GM12878 (cell line): Measurements from ENCODE around the gene TSPAN10. TPM values are rescaled to one million over a fixed set of nuclear protein-coding genes. Genes with fewer than 3 reads are reported as not detected.

Experiments used
- ATAC-seq: fragments of 200-7000 bp; cut with Tn5 transposase; 3 replicates; pipeline ENCODE4 v1.9.1; 2020; ENCODE audit warnings: mild to moderate bottlenecking, moderate library complexity
- BruUV-seq: library from RNA; stranded (reverse); fragments of 400-500 nt; replicated peaks from 2 replicates; lab custom pipeline; 2021; lab: Mats Ljungman, UMichigan
- CTCF ChIA-PET: fragments of 300-600 bp; sonication (Branson Sonifier 250); formaldehyde crosslinking; extraction: SDS; loops from one replicate; lab custom pipeline; 2021; ENCODE audit warnings: inconsistent platforms; lab: Yijun Ruan, JAX
- POLR2A ChIA-PET: fragments of 350-600 bp; formaldehyde crosslinking; extraction: SDS; loops from one replicate; lab custom pipeline; 2021; ENCODE audit warnings: inconsistent platforms; lab: Charles Lee
- RAD21 ChIA-PET: fragments of 300-600 bp; sonication (Branson Sonifier 250); formaldehyde crosslinking; loops from one replicate; lab custom pipeline; 2023; ENCODE audit warnings: antibody characterized with exemption; ENCODE audit not compliant: unreplicated experiment; lab: Charles Lee
- SMC1A ChIA-PET: fragments of 300-600 bp; sonication (Branson Sonifier 250); formaldehyde crosslinking; loops from one replicate; lab custom pipeline; 2023; ENCODE audit not compliant: unreplicated experiment, uncharacterized antibody; lab: Charles Lee
- DNase-seq: peaks from one replicate; pipeline ENCODE4 v3.0.0-alpha.2; 2011; ENCODE audit warnings: low read depth, low spot score
- FAIRE-seq: peaks from 3 replicates; lab custom pipeline; 2011; peaks lifted over from hg19 to GRCh38; lab: Jason Lieb, UNC
- H2AFZ ChIP-seq: 2 replicates; pipeline ENCODE4 v1.6.0; 2011; ENCODE audit warnings: low read depth, low read length, control low read depth; ENCODE audit not compliant: control insufficient read depth
- H3K27ac ChIP-seq: 2 replicates; pipeline ENCODE4 v1.5.1; 2011; ENCODE audit warnings: control low read depth; ENCODE audit not compliant: control insufficient read depth, insufficient read depth
- H3K27me3 ChIP-seq, 2 experiments: replicated peaks in 1 of 2; 2 replicates each; pipeline versions ENCODE4 v1.6.0 to v1.6.1; 2011; ENCODE audit warnings: low read length in 1 of 2; ENCODE audit not compliant: control insufficient read depth in 2 of 2, insufficient read depth in 2 of 2
- H3K36me3 ChIP-seq, 2 experiments: 2 replicates each; pipeline ENCODE4 v1.5.1; 2011; ENCODE audit warnings: low read length in 1 of 2; ENCODE audit not compliant: control insufficient read depth in 2 of 2, insufficient read depth in 2 of 2
- H3K4me1 ChIP-seq: 2 replicates; pipeline ENCODE4 v1.6.1; 2011; ENCODE audit warnings: mild to moderate bottlenecking, low read length, moderate library complexity, mixed read lengths; ENCODE audit not compliant: control insufficient read depth, insufficient read depth
- H3K4me2 ChIP-seq: 2 replicates; pipeline ENCODE4 v1.6.0; 2011; ENCODE audit warnings: control low read depth; ENCODE audit not compliant: control insufficient read depth, insufficient read depth
- H3K4me3 ChIP-seq: fragments of 200-600 bp; sonication (generic); 2 replicates; pipeline ENCODE4 v1.5.1; 2016
- H3K79me2 ChIP-seq: 2 replicates; pipeline ENCODE4 v1.6.0; 2011; ENCODE audit warnings: low read length; ENCODE audit not compliant: control insufficient read depth, insufficient read depth
- H3K9ac ChIP-seq: 2 replicates; pipeline ENCODE4 v1.8.0; 2011; ENCODE audit warnings: low read length, control low read depth, mixed read lengths; ENCODE audit not compliant: control insufficient read depth, insufficient read depth
- H3K9me3 ChIP-seq: replicated peaks from 3 replicates; pipeline ENCODE4 v1.5.1; 2011; ENCODE audit warnings: mild to moderate bottlenecking, low read length; ENCODE audit not compliant: control insufficient read depth, insufficient read depth
- H4K20me1 ChIP-seq: 2 replicates; pipeline ENCODE4 v1.6.0; 2011; ENCODE audit not compliant: control insufficient read depth, insufficient read depth
- CHD4 ChIP-seq: fragments of 200-600 bp; sonication (generic); IDR thresholded peaks from 2 replicates; pipeline ENCODE4 v1.6.1; 2016; ENCODE audit warnings: mild to moderate bottlenecking
- CREM ChIP-seq: IDR thresholded peaks from 2 replicates; pipeline ENCODE4 v1.6.1; 2014; ENCODE audit warnings: antibody characterized with exemption, low read depth
- CUX1 ChIP-seq: IDR thresholded peaks from 2 replicates; pipeline ENCODE4 v1.6.1; 2012; ENCODE audit warnings: improper control_type of control experiment, low read depth, low read length; ENCODE audit not compliant: insufficient replicate concordance
- FOXM1 ChIP-seq: IDR thresholded peaks from 2 replicates; pipeline ENCODE4 v1.6.1; 2012; ENCODE audit warnings: low read depth, mild to moderate bottlenecking, inconsistent platforms, low read length, moderate library complexity
- GATAD2B ChIP-seq: fragments of 450-650 bp; conservative IDR thresholded peaks from 2 replicates; pipeline ENCODE4 v1.6.1; 2017; ENCODE audit warnings: low read depth, mild to moderate bottlenecking, moderate library complexity
- IRF5 ChIP-seq: fragments of 450-650 bp; IDR thresholded peaks from 2 replicates; pipeline ENCODE4 v1.6.1; 2017; ENCODE audit warnings: borderline replicate concordance
- MTA3 ChIP-seq: IDR thresholded peaks from 2 replicates; pipeline ENCODE4 v1.6.1; 2012; ENCODE audit warnings: low read length, inconsistent platforms, borderline replicate concordance
- NFYB ChIP-seq: IDR thresholded peaks from 2 replicates; pipeline ENCODE4 v1.6.1; 2011; ENCODE audit warnings: low read depth, mild to moderate bottlenecking, low read length, improper control_type of control experiment, moderate library complexity; ENCODE audit not compliant: insufficient read depth
- POLR2AphosphoS2 ChIP-seq: IDR thresholded peaks from 2 replicates; pipeline ENCODE4 v1.6.1; 2011; ENCODE audit warnings: low read depth, mild to moderate bottlenecking, low read length, improper control_type of control experiment, moderate library complexity
- POU2F2 ChIP-seq: IDR thresholded peaks from 3 replicates; pipeline ENCODE4 v1.6.1; 2011; ENCODE audit warnings: low read depth, mild to moderate bottlenecking, low read length, borderline replicate concordance
- RCOR1 ChIP-seq: conservative IDR thresholded peaks from 2 replicates; pipeline ENCODE4 v1.6.1; 2012; ENCODE audit warnings: low read depth, low read length, improper control_type of control experiment
- STAT1 ChIP-seq: fragments of 450-650 bp; conservative IDR thresholded peaks from 2 replicates; pipeline ENCODE4 v1.6.1; 2014; ENCODE audit warnings: antibody characterized with exemption, mild to moderate bottlenecking
- TARDBP ChIP-seq: IDR thresholded peaks from 2 replicates; pipeline ENCODE4 v1.6.1; 2016; ENCODE audit warnings: borderline replicate concordance
- WRNIP1 ChIP-seq: IDR thresholded peaks from 2 replicates; pipeline ENCODE4 v1.6.1; 2011; ENCODE audit warnings: low read depth, low read length, improper control_type of control experiment, borderline replicate concordance
- ZNF622 ChIP-seq: fragments of 450-650 bp; IDR thresholded peaks from 2 replicates; pipeline ENCODE4 v1.6.1; 2017; ENCODE audit warnings: mild to moderate bottlenecking, inconsistent platforms
- WGBS: methylation state at CpG from one replicate; pipeline ENCODE4 v1.1.6; 2016; ENCODE audit warnings: low lambda C conversion rate; ENCODE audit not compliant: insufficient replicate concordance, insufficient coverage; ENCODE audit errors: missing lambda C conversion rate; 5-methylcytosine and 5-hydroxymethylcytosine counted together
- in situ Hi-C: fragments of 300-500 bp; cut with MboI; formaldehyde crosslinking; loops from 9 replicates; pipeline ENCODE4 v1.14.3; 2018; ENCODE audit warnings: mixed read lengths
- intact Hi-C: fragments of 100-400 bp; cut with micrococcal nuclease; formaldehyde crosslinking; loops from one replicate; pipeline ENCODE4 v1.14.2; 2022; ENCODE audit not compliant: unreplicated experiment
- polyA plus RNA-seq, 11 experiments: library from polyadenylated mRNA; depleted of rRNA in 4 of 11; unstranded in 6 of 11; stranded (reverse) in 5 of 11; fragments of >200 nt; fragmentation: Nextera tagmentation in 4 of 11; fragmentation: Illumina TruSeq in 1 of 11; extraction: Ambion mirVana in 4 of 11; extraction: Trizol in 1 of 11; gene quantifications; 1 replicate in 1 of 11; 2 replicates in 10 of 11; pipeline versions ENCODE4 v1.2.1 to v1.2.3, GENCODE V29; 2011 to 2016; ENCODE audit warnings: inconsistent platforms in 2 of 11, missing spikeins in 2 of 11, low read depth in 1 of 11
- total RNA-seq, 4 experiments: library from RNA; depleted of rRNA in 3 of 4; stranded (reverse); fragments of >200 nt in 3 of 4; fragmentation: Illumina TruSeq in 1 of 4; extraction: Trizol in 1 of 4; gene quantifications; 2 replicates each; pipeline versions ENCODE4 v1.2.1 to v1.2.3, GENCODE V29; 2013 to 2021

Gene TSPAN10
- total and polyA plus RNA-seq, 10 of the 15 experiments (the other 5 are each of a cell fraction or from before 2014, with no cell fraction given): 0.13 to 0.82 (median 0.43) TPM

- TF ChIP-seq POU2F2 (no peak), STAT1 (no peak), POLR2AphosphoS2 (no peak), GATAD2B (no peak), CHD4 (no peak), CREM (no peak), CUX1 (no peak), TARDBP (no peak), WRNIP1 (no peak), FOXM1 (no peak), NFYB (no peak), MTA3 (no peak), RCOR1 (no peak), IRF5 (no peak), ZNF622 (no peak)
- H3K4me3 ChIP-seq: no peak overlapping the region
- no peak overlapping the region for H3K4me2 ChIP-seq
- H2AFZ ChIP-seq: no peak overlapping the region
- H3K9me3 ChIP-seq: peaks cover 6% of the 10 kb centered on the region; the same call in 2 of the 3 replicates
- H4K20me1 ChIP-seq: no peaks in the 10 kb centered on the region
- BruUV-seq: no TSS peak
- no peak for FAIRE-seq
- ChIA-PET SMC1A (no interaction called here), POLR2A (no interaction called here), RAD21 (no interaction called here), CTCF (no interaction called here)
- H3K36me3 ChIP-seq: no peaks in the 10 kb centered on the region
- H3K27me3 ChIP-seq: no peaks in the 10 kb centered on the region; a peak in 2 of 4 replicates
- no peak overlapping the region for H3K9ac ChIP-seq
- H3K27ac ChIP-seq: no peak overlapping the region
- in situ Hi-C loops: no loop called here
- intact Hi-C loops: no loop called here
- DNase-seq: no peak
- 63% methylated on average over 10 of the region's 10 CpGs for WGBS
- 0 out of 2 replicates have a peak, but pooled peaks cover 4% of the 10 kb centered on the region for H3K4me1 ChIP-seq
- no peaks in the 10 kb centered on the region for H3K79me2 ChIP-seq
- ATAC-seq: no peak
Observed at GRCh38 chr17:81651692-81652091, 14.7 kb downstream of the TSPAN10 start.
